Measurements from ENCODE around the gene CCDC68. TPM values are rescaled to one million over a fixed set of nuclear protein-coding genes. Genes with fewer than 3 reads are reported as not detected.

The CCDC68 gene
- total RNA-seq, 2 experiments from 2014 or later, result not detected

GRCh38 chr18:54999016-54999415 lies 39.8 kb upstream of the CCDC68 start:
- no peak overlapping the region for H3K27ac Mint-ChIP-seq
- H3K4me3 ChIP-seq (ENCODE audit: low read length), result no peak overlapping the region
- no peak for DNase-seq
- H3K36me3 Mint-ChIP-seq (ENCODE audit: low read depth), result no peaks in the 10 kb centered on the region
- no peaks in the 10 kb centered on the region for H3K4me1 ChIP-seq (ENCODE audit: insufficient read depth, low read length)
- no peaks in the 10 kb centered on the region for H3K4me1 Mint-ChIP-seq (ENCODE audit: low read depth)
- peaks cover under 1% of the 10 kb centered on the region for H3K27me3 Mint-ChIP-seq
- no peaks in the 10 kb centered on the region for H3K9me3 ChIP-seq (ENCODE audit: control insufficient read depth in 1 of 2, insufficient read depth in 1 of 2, low read length in 2 of 2)
- no peaks in the 10 kb centered on the region for H3K36me3 ChIP-seq (ENCODE audit: insufficient read depth, low read length)
- H3K9me3 Mint-ChIP-seq, result no peaks in the 10 kb centered on the region
- ChIA-PET POLR2A (no interaction called here), CTCF (no interaction called here)
- no peak for TF ChIP-seq CTCF (IDR thresholded peaks at IDR 0.05)
- H3K27ac ChIP-seq (ENCODE audit: low read depth in 1 of 2, low read length in 2 of 2), result no peak overlapping the region
- no peak overlapping the region for H3K4me3 Mint-ChIP-seq
- ATAC-seq (ENCODE audit: poor library complexity), result no peak
- H3K27me3 ChIP-seq (ENCODE audit: control insufficient read depth in 1 of 2, insufficient read depth in 2 of 2, low read length in 2 of 2), result no peaks in the 10 kb centered on the region
- intact Hi-C loops (cut with DNase I, micrococcal nuclease), result no loop called here

- intact Hi-C loops (cut with DNase I, micrococcal nuclease), result no loop called here
- Mint-ChIP-seq H3K4me1 (ENCODE audit: low read depth) (no peaks in the 10 kb centered on the region), H3K27ac (no peak overlapping the region), H3K36me3 (ENCODE audit: low read depth) (no peaks in the 10 kb centered on the region), H3K4me3 (no peak overlapping the region), H3K27me3 (peaks cover 6% of the 10 kb centered on the region), H3K9me3 (no peaks in the 10 kb centered on the region)
- no peak for TF ChIP-seq CTCF (IDR thresholded peaks at IDR 0.05)
- Histone ChIP-seq H3K4me3 (ENCODE audit: low read length) (no peak overlapping the region), H3K36me3 (ENCODE audit: insufficient read depth, low read length) (no peaks in the 10 kb centered on the region), H3K27ac (ENCODE audit: low read depth in 1 of 2, low read length in 2 of 2) (no peak overlapping the region), H3K4me1 (ENCODE audit: insufficient read depth, low read length) (no peaks in the 10 kb centered on the region), H3K27me3 (ENCODE audit: control insufficient read depth in 1 of 2, insufficient read depth in 2 of 2, low read length in 2 of 2) (no peaks in the 10 kb centered on the region), H3K9me3 (ENCODE audit: control insufficient read depth in 1 of 2, insufficient read depth in 1 of 2, low read length in 2 of 2) (no peaks in the 10 kb centered on the region)
- DNase-seq, result no peak
- ATAC-seq (ENCODE audit: poor library complexity), result no peak
- CTCF ChIA-PET, result no interaction called here
- POLR2A ChIA-PET, result no interaction called here
Measured at GRCh38 chr18:54995421-54996143, 36.3 kb upstream of the CCDC68 start.

GRCh38 chr18:54991981-54992380 lies 32.7 kb upstream of the CCDC68 start:
- CTCF ChIA-PET, result no interaction called here
- no peaks in the 10 kb centered on the region for H3K36me3 Mint-ChIP-seq (ENCODE audit: low read depth)
- no peak overlapping the region for H3K4me3 Mint-ChIP-seq
- no peak overlapping the region for H3K27ac Mint-ChIP-seq
- no peak for TF ChIP-seq CTCF (IDR thresholded peaks at IDR 0.05)
- Histone ChIP-seq H3K27me3 (ENCODE audit: control insufficient read depth in 1 of 2, insufficient read depth in 2 of 2, low read length in 2 of 2) (peaks cover 0 to 4% of the 10 kb centered on the region in 2 experiments), H3K36me3 (ENCODE audit: insufficient read depth, low read length) (no peaks in the 10 kb centered on the region), H3K9me3 (ENCODE audit: control insufficient read depth in 1 of 2, insufficient read depth in 1 of 2, low read length in 2 of 2) (no peaks in the 10 kb centered on the region), H3K27ac (ENCODE audit: low read depth in 1 of 2, low read length in 2 of 2) (no peak overlapping the region), H3K4me3 (ENCODE audit: low read length) (no peak overlapping the region), H3K4me1 (ENCODE audit: insufficient read depth, low read length) (no peaks in the 10 kb centered on the region)
- peaks cover 6% of the 10 kb centered on the region for H3K27me3 Mint-ChIP-seq
- POLR2A ChIA-PET, result no interaction called here
- no peaks in the 10 kb centered on the region for H3K4me1 Mint-ChIP-seq (ENCODE audit: low read depth)
- intact Hi-C loops (cut with DNase I, micrococcal nuclease), result no loop called here
- DNase-seq, result no peak
- no peak for ATAC-seq (ENCODE audit: poor library complexity)
- H3K9me3 Mint-ChIP-seq, result no peaks in the 10 kb centered on the region
